Central memory CD8-positive, alpha-beta T cell (primary cell): ENCODE measurements around the gene EML6.
A peak's percentile ranks its signal among the peaks of the same experiment; 100 is the strongest.

Experiments
- ATAC-seq: fragments of 150-1000 bp; cut with Tn5 transposase; replicated peaks from 2 replicates; pipeline ENCODE4 v1.10.0; 2022; ENCODE audit warnings: mild to moderate bottlenecking, moderate FRiP score, moderate number of reproducible peaks; ENCODE audit not compliant: poor library complexity, severe bottlenecking; ENCODE audit errors: extremely low read depth
- DNase-seq, 2 donors: peaks; one replicate each; pipeline ENCODE4 v3.0.0; 2021; ENCODE audit warnings: low spot score in 2 of 2
- H3K27ac Mint-ChIP-seq: one replicate; pipeline ENCODE4 v1.8.0; 2022; ENCODE audit warnings: low read depth, mild to moderate bottlenecking, moderate library complexity, mixed read lengths
- H3K27me3 Mint-ChIP-seq: one replicate; pipeline ENCODE4 v1.8.0; 2022; ENCODE audit warnings: mixed read lengths
- H3K36me3 Mint-ChIP-seq: one replicate; pipeline ENCODE4 v1.8.0; 2022; ENCODE audit warnings: mild to moderate bottlenecking, moderate library complexity, mixed read lengths; ENCODE audit not compliant: insufficient read depth
- H3K4me1 Mint-ChIP-seq: one replicate; pipeline ENCODE4 v1.8.0; 2022; ENCODE audit warnings: mixed read lengths
- H3K4me3 Mint-ChIP-seq: one replicate; pipeline ENCODE4 v1.8.0; 2022; ENCODE audit warnings: mild to moderate bottlenecking, moderate library complexity, mixed read lengths
- H3K9me3 Mint-ChIP-seq: one replicate; pipeline ENCODE4 v1.8.0; 2022; ENCODE audit warnings: mixed read lengths

The EML6 gene

GRCh38 chr2:54723131-54723995 lies at the start of gene EML6:
Gene EML6 (plus strand): TSS chr2:54723662. CDS start chr2:54725062, 1,400 bp downstream.
- peaks cover 47% of the 10 kb centered on the region for H3K27me3 Mint-ChIP-seq
- peaks cover 12% of the 10 kb centered on the region for H3K4me1 Mint-ChIP-seq
- H3K9me3 Mint-ChIP-seq, result no peaks in the 10 kb centered on the region
- DNase-seq (peak; percentile 95 to 96), ATAC-seq (peak; percentile 97)
- peak within 1 kb of the TSS; percentile 98 for H3K4me3 Mint-ChIP-seq
- peaks cover 7% of the 10 kb centered on the region for H3K36me3 Mint-ChIP-seq
- H3K27ac Mint-ChIP-seq, result peak within 1 kb of the TSS; percentile 81

DNA sequence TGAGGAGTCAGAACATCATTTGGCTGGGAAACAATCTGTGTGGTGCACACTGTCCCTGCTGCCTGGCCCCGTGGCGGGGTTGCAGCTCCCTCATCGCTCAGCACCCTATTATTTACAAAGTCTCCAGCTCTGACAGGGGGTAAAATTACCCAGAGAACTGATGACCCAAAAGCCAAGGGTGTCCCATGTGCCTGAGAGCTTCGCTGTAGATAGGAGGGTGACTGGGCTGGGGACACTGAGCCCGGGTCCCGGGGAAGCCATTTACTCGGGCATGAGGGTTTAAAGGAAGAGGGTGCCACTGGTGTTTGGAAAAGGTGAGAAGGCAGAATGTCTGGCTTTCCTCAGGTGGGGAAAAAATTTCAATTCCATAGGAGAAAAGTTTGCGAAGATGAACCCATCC lies 48.2 kb upstream of the EML6 start:
- Mint-ChIP-seq H3K4me1 (peaks cover 4% of the 10 kb centered on the region), H3K27ac (no peak overlapping the region), H3K4me3 (no peak overlapping the region), H3K36me3 (peaks cover 7% of the 10 kb centered on the region), H3K9me3 (no peaks in the 10 kb centered on the region), H3K27me3 (no peaks in the 10 kb centered on the region)
- DNase-seq, result no peak
- ATAC-seq, result no peak

DNA sequence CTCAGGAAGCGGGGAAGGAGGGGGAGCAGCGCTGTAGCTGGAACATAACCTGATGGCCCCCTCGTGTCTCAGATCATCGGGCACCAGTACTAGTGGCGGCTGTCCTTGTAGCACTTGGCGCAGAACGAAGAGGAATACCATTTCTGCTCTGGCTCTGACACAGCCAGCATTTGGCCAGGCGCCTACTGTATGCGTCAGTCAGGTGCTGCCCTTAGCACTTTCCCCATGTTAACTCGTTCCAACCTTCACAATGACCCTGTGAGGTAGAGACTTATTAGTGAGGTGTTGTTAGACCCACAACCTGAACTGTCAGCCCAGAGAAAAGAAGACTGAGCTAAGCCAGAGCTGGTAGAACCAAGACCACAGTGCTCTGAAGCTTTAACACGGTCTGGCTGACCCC lies 47.7 kb upstream of the EML6 start:
- DNase-seq (no peak), ATAC-seq (no peak)
- Mint-ChIP-seq H3K27me3 (no peaks in the 10 kb centered on the region), H3K9me3 (no peaks in the 10 kb centered on the region), H3K36me3 (peaks cover 3% of the 10 kb centered on the region), H3K4me3 (no peak overlapping the region), H3K4me1 (peaks cover 8% of the 10 kb centered on the region), H3K27ac (no peak overlapping the region)

DNA sequence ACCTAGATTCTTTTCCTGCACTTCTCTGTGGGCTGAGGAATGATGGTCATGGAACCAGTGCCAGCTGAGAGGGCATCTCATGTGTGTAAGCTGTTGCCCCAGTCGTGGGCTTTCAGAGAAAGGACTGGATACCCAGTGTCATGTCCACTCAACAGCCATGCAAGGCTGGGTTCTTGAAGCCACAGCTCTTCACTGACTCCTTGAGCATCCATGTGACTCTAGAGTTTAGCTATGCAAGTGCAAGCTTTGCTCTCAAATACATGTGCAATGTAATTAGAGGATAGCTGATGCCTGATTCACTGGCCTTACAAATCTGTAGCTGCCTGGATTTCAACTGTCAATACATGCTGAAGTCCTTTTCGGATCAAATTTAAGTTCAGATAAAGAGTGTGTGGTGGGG lies 46.8 kb upstream of the EML6 start:
- peaks cover 17% of the 10 kb centered on the region for H3K4me1 Mint-ChIP-seq
- no peak for ATAC-seq
- no peak for DNase-seq
- no peak overlapping the region for H3K27ac Mint-ChIP-seq
- no peak overlapping the region for H3K4me3 Mint-ChIP-seq
- H3K9me3 Mint-ChIP-seq, result no peaks in the 10 kb centered on the region
- H3K36me3 Mint-ChIP-seq, result peaks cover 3% of the 10 kb centered on the region
- H3K27me3 Mint-ChIP-seq, result no peaks in the 10 kb centered on the region

GRCh38 chr2:54677476-54678265 lies 45.8 kb upstream of the EML6 start:
- H3K27ac Mint-ChIP-seq, result no peak overlapping the region
- no peaks in the 10 kb centered on the region for H3K27me3 Mint-ChIP-seq
- H3K4me3 Mint-ChIP-seq, result no peak overlapping the region
- H3K9me3 Mint-ChIP-seq, result no peaks in the 10 kb centered on the region
- DNase-seq, result no peak
- peaks cover 18% of the 10 kb centered on the region for H3K4me1 Mint-ChIP-seq
- H3K36me3 Mint-ChIP-seq, result peaks cover 3% of the 10 kb centered on the region
- ATAC-seq, result no peak

DNA sequence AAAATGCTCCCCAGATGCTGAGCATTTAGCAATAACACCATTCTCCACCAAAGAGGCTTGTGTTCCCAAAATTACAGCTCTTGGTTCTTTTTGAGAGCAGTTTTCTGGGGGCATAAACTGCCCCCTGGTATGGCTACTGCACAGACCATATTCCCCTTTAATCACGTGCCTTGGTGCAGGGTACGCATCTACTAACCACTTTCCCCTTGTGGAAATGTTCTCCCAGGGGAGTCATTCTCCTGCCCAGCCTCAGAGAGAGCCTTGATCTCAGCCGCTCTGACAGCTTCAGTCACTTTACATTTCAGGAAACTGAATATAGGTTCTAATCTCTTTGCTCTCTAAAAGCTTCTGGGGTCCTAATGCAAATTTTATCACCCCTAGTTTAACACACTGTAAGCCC lies 44.7 kb upstream of the EML6 start:
- Mint-ChIP-seq H3K4me1 (peaks cover 18% of the 10 kb centered on the region), H3K4me3 (no peak overlapping the region), H3K9me3 (no peaks in the 10 kb centered on the region), H3K27ac (no peak overlapping the region), H3K27me3 (no peaks in the 10 kb centered on the region), H3K36me3 (peaks cover 3% of the 10 kb centered on the region)
- DNase-seq (no peak), ATAC-seq (no peak)

DNA sequence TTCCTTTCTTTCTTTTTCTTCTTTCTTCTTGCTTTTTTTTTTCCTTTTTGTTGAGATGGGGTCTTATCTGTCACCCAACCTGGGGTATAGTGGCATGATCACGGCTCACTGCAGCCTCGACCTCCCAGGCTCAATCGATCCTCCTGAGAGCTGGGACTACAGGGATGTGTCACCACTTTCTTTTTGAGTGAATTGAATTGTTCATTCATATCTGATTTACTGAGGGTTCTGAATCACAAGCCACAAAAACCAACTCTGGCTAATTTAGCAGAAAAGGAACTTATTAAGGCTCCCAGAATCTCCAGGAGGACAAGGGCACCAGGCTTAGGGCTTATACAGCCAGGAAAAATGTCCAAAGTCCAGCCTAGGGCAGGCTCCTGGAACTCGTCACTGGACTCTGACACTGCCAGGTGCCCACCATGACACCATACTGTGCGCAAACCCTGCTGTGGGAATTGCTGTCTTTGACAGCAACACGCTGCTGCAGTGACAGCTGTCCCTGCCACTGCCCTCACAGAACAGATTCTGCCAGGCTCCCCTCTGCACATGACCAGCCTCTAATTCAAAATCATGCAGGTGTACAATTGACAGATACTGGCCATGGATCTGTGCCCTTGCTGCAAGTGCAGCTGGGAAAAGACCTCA lies 42.9 kb upstream of the EML6 start:
- Mint-ChIP-seq H3K4me3 (peak overlapping the region; percentile 64), H3K36me3 (peaks cover 2% of the 10 kb centered on the region), H3K9me3 (no peaks in the 10 kb centered on the region), H3K4me1 (peaks cover 18% of the 10 kb centered on the region), H3K27ac (peak overlapping the region; percentile 85), H3K27me3 (no peaks in the 10 kb centered on the region)
- DNase-seq, result no peak
- no peak for ATAC-seq

- no peaks in the 10 kb centered on the region for H3K9me3 Mint-ChIP-seq
- no peak for ATAC-seq
- H3K27ac Mint-ChIP-seq, result no peak overlapping the region
- peaks cover 2% of the 10 kb centered on the region for H3K36me3 Mint-ChIP-seq
- H3K27me3 Mint-ChIP-seq, result no peaks in the 10 kb centered on the region
- H3K4me1 Mint-ChIP-seq, result peaks cover 18% of the 10 kb centered on the region
- DNase-seq, result no peak
- H3K4me3 Mint-ChIP-seq, result no peak overlapping the region
Observed at GRCh38 chr2:54681416-54681815, 42.0 kb upstream of the EML6 start.

DNA sequence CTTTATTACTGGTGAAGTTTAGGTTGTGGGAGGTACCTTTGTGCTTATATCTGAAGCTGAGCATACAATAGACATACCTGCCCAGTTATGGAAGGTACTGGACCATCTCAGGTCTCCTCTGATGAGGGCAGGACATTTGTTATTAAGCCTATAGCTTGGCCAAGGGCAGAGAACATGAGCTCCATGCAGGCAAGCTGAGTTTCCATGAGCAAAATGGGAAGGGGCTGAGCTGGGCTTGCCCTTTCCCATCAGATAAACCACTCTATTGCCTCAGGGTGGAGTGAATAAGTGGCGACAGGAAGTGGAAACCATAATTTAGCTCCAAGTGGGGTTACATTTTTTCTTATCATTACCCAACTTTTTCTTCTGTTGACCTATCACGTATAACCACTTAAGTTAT lies 39.9 kb upstream of the EML6 start:
- no peaks in the 10 kb centered on the region for H3K9me3 Mint-ChIP-seq
- no peak overlapping the region for H3K4me3 Mint-ChIP-seq
- DNase-seq, result no peak
- H3K36me3 Mint-ChIP-seq, result peaks cover 2% of the 10 kb centered on the region
- peaks cover 3% of the 10 kb centered on the region for H3K27me3 Mint-ChIP-seq
- no peak overlapping the region for H3K27ac Mint-ChIP-seq
- no peak for ATAC-seq
- H3K4me1 Mint-ChIP-seq, result peaks cover 18% of the 10 kb centered on the region

DNA sequence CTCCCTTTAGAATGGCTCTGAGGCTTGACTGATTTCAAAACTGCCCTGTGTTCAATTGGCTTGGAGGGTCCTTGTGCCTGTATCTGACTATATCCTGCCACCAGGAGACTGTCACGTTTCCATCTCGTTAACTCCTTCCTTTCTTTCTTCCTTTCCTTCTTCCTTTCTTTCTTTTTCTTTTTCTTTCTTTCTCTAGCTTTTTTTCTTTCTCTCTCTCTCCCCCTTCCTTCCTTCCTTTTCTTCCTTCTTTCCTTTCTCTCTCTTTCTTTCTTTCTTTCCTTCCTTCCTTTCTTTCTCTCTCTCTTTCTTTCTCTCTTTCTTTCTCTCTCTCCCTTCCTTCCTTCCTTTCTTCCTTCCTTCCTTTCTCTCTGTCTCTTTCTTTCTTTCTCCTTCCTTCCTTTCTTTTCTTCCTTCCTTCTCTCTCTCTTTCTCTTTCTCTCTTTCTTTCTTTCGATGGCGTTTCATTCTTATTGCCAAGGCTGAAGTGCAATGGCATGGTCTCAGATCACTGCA lies 38.1 kb upstream of the EML6 start:
- H3K4me1 Mint-ChIP-seq, result peaks cover 14% of the 10 kb centered on the region
- H3K27ac Mint-ChIP-seq, result no peak overlapping the region
- H3K9me3 Mint-ChIP-seq, result no peaks in the 10 kb centered on the region
- no peak for ATAC-seq
- H3K36me3 Mint-ChIP-seq, result peaks cover 2% of the 10 kb centered on the region
- no peak overlapping the region for H3K4me3 Mint-ChIP-seq
- DNase-seq, result no peak
- H3K27me3 Mint-ChIP-seq, result peaks cover 20% of the 10 kb centered on the region

- Mint-ChIP-seq H3K4me1 (no peaks in the 10 kb centered on the region), H3K36me3 (no peaks in the 10 kb centered on the region), H3K27ac (no peak overlapping the region), H3K27me3 (peaks cover 20% of the 10 kb centered on the region), H3K4me3 (no peak overlapping the region), H3K9me3 (no peaks in the 10 kb centered on the region)
- ATAC-seq (no peak), DNase-seq (no peak)
Observed at GRCh38 chr2:54687595-54688152, 35.8 kb upstream of the EML6 start.

- H3K27ac Mint-ChIP-seq, result no peak overlapping the region
- DNase-seq (no peak), ATAC-seq (no peak)
- no peak overlapping the region for H3K4me3 Mint-ChIP-seq
- H3K36me3 Mint-ChIP-seq, result no peaks in the 10 kb centered on the region
- no peaks in the 10 kb centered on the region for H3K9me3 Mint-ChIP-seq
- peaks cover 33% of the 10 kb centered on the region for H3K27me3 Mint-ChIP-seq
- no peaks in the 10 kb centered on the region for H3K4me1 Mint-ChIP-seq
Observed at GRCh38 chr2:54691445-54692135, 31.9 kb upstream of the EML6 start.
